Transverse colon (tissue), 4 donors: Measurements from ENCODE around the gene KRT83. TPM values are rescaled to one million over a fixed set of nuclear protein-coding genes. Genes with fewer than 3 reads are reported as not detected.

Source experiments
- DNase-seq: peaks from one replicate; pipeline ENCODE4 v3.0.0-alpha.2; 2019
- H3K27ac ChIP-seq, 4 donors: fragments of 200-600 bp; sonication (generic); 2 replicates each; pipeline ENCODE4 v1.5.1; 2016 to 2018; ENCODE audit warnings: inconsistent platforms in 4 of 4
- H3K27me3 ChIP-seq: fragments of 200-600 bp; sonication (generic); 2 replicates; pipeline ENCODE4 v1.5.1; 2017; ENCODE audit warnings: inconsistent platforms
- H3K36me3 ChIP-seq, 4 donors: fragments of 200-600 bp; sonication (generic); 2 replicates each; pipeline ENCODE4 v1.5.1; 2017 to 2019; ENCODE audit warnings: inconsistent platforms in 4 of 4
- H3K4me1 ChIP-seq, 4 donors: fragments of 200-600 bp; sonication (generic); 2 replicates each; pipeline ENCODE4 v1.5.1; 2017 to 2020; ENCODE audit warnings: inconsistent platforms in 4 of 4
- H3K4me3 ChIP-seq, 4 donors: fragments of 200-600 bp; sonication (generic); 1 replicate in 1 of 4; 2 replicates in 3 of 4; pipeline versions ENCODE4 v1.5.1 to v1.6.1; 2017 to 2019; ENCODE audit warnings: inconsistent platforms in 4 of 4
- H3K9me3 ChIP-seq, 2 donors: fragments of 200-600 bp; sonication (generic); 2 replicates each; pipeline ENCODE4 v1.5.1; 2017 to 2019; ENCODE audit warnings: inconsistent platforms in 2 of 2
- CTCF ChIP-seq, 5 experiments: fragments of 200-600 bp in 3 of 5; fragments of 450-650 bp in 2 of 5; sonication (generic) in 3 of 5; IDR thresholded peaks; 1 replicate in 2 of 5; 2 replicates in 3 of 5; pipeline ENCODE4 v1.5.1; 2016 to 2017; ENCODE audit warnings: antibody characterized with exemption in 5 of 5, inconsistent platforms in 3 of 5, mild to moderate bottlenecking in 2 of 5, moderate library complexity in 1 of 5
- EP300 ChIP-seq: sonication (generic); formaldehyde crosslinking; IDR thresholded peaks from one replicate; pipeline ENCODE4 v1.6.1; 2017; ENCODE audit warnings: antibody characterized with exemption, low read depth
- POLR2A ChIP-seq: fragments of 450-650 bp; IDR thresholded peaks from one replicate; pipeline ENCODE4 v1.6.1; 2016; ENCODE audit warnings: antibody characterized with exemption, mild to moderate bottlenecking, moderate library complexity
- POLR2AphosphoS5 ChIP-seq, 3 donors: sonication (generic); formaldehyde crosslinking; IDR thresholded peaks; one replicate each; pipeline ENCODE4 v1.6.1; 2016; ENCODE audit warnings: antibody characterized with exemption in 3 of 3
- WGBS, 2 donors: methylation state at CpG; one replicate each; pipeline ENCODE4 v1.1.5; 2018; ENCODE audit warnings: low coverage in 1 of 2; 5-methylcytosine and 5-hydroxymethylcytosine counted together
- in situ Hi-C, 4 donors: fragments of 200-750 bp; cut with MboI; loops; one replicate each; pipeline versions ENCODE4 v1.15.0 to v1.15.1; 2017; ENCODE audit warnings: low sequenced_read_pairs in 3 of 4, low pct_ligation_motif_present in 1 of 4, low pct_unique_long_range_greater_than_20kb in 1 of 4
- intact Hi-C: fragments of 100-400 bp; cut with DNase I; formaldehyde crosslinking; loops from one replicate; pipeline ENCODE4 v1.15.1; 2023; ENCODE audit warnings: low total_unique reads
- total RNA-seq, 4 donors: library from RNA; depleted of rRNA; stranded (reverse); fragments of >200 nt; gene quantifications; one replicate each; pipeline ENCODE4 v1.1.0, GENCODE V29; 2016

The KRT83 gene
- total RNA-seq, 4 donors from 2014 or later = not detected

GRCh38 chr12:52271158-52271557 is 50.0 kb downstream of the KRT83 start:
- in situ Hi-C loops (no loop called here), intact Hi-C loops (loop anchor here (10.0 kb wide), 1 partner anchor 116 kb away; no protein-coding TSS in a partner anchor)
- no peaks in the 10 kb centered on the region for H3K4me1 ChIP-seq
- no peak for DNase-seq
- peaks cover 9% of the 10 kb centered on the region for H3K27me3 ChIP-seq
- TF ChIP-seq POLR2AphosphoS5 (IDR thresholded peaks at IDR 0.05) = no peak
- no peak for TF ChIP-seq CTCF (IDR thresholded peaks at IDR 0.05)
- TF ChIP-seq EP300 = no peak
- H3K36me3 ChIP-seq = no peaks in the 10 kb centered on the region
- H3K4me3 ChIP-seq = no peak overlapping the region
- no peak overlapping the region for H3K27ac ChIP-seq
- no peaks in the 10 kb centered on the region for H3K9me3 ChIP-seq
- 71 to 80% methylated on average over 1 of the region's 1 CpG for WGBS, 2 donors

- 86% methylated on average over 6 of the region's 6 CpGs; no CpG with 5 or more reads in 1 of the 2 donors for WGBS, 2 donors
These were observed 50.6 kb downstream of the KRT83 start for GRCh38 chr12:52270541-52271070.

GRCh38 chr12:52268212-52268611 is 53.0 kb downstream of the KRT83 start:
- Histone ChIP-seq H3K9me3 (no peaks in the 10 kb centered on the region), H3K4me3 (no peak overlapping the region), H3K27ac (no peak overlapping the region), H3K4me1 (no peaks in the 10 kb centered on the region), H3K36me3 (no peaks in the 10 kb centered on the region), H3K27me3 (peaks cover 5% of the 10 kb centered on the region)
- in situ Hi-C loops (no loop called here), intact Hi-C loops (no loop called here)
- DNase-seq = no peak
- TF ChIP-seq CTCF (IDR thresholded peaks at IDR 0.05) (no peak), POLR2A (no peak), EP300 (no peak), POLR2AphosphoS5 (IDR thresholded peaks at IDR 0.05) (no peak)
- WGBS, 2 donors = 79 to 83% methylated on average over 1 to 2 of the region's 2 CpGs

More at GRCh38 chr12:52270541-52271070, 50.6 kb downstream of the KRT83 start:
- Histone ChIP-seq H3K4me1 (no peaks in the 10 kb centered on the region), H3K36me3 (no peaks in the 10 kb centered on the region), H3K27me3 (peaks cover 9% of the 10 kb centered on the region), H3K27ac (no peak overlapping the region), H3K9me3 (no peaks in the 10 kb centered on the region), H3K4me3 (no peak overlapping the region)
- intact Hi-C loops = loop anchor here (10.0 kb wide), 1 partner anchor 116 kb away; no protein-coding TSS in a partner anchor
- DNase-seq = no peak
- no peak for TF ChIP-seq POLR2AphosphoS5 (IDR thresholded peaks at IDR 0.05)
- TF ChIP-seq POLR2A = no peak
- no peak for TF ChIP-seq EP300
- no peak for TF ChIP-seq CTCF (IDR thresholded peaks at IDR 0.05)
- in situ Hi-C loops = no loop called here

- Histone ChIP-seq H3K4me1 (no peaks in the 10 kb centered on the region), H3K36me3 (no peaks in the 10 kb centered on the region), H3K27ac (no peak overlapping the region), H3K27me3 (peaks cover 5% of the 10 kb centered on the region), H3K9me3 (no peaks in the 10 kb centered on the region), H3K4me3 (no peak overlapping the region)
- 61 to 80% methylated on average over 2 to 3 of the region's 3 CpGs for WGBS, 2 donors
- TF ChIP-seq POLR2AphosphoS5 (IDR thresholded peaks at IDR 0.05) = no peak
- TF ChIP-seq CTCF (IDR thresholded peaks at IDR 0.05) = no peak
- TF ChIP-seq POLR2A = no peak
- TF ChIP-seq EP300 = no peak
- no peak for DNase-seq
- intact Hi-C loops (no loop called here), in situ Hi-C loops (no loop called here)
These were observed 53.5 kb downstream of the KRT83 start for GRCh38 chr12:52267699-52268098.
